GM10248 (cell line): ENCODE data around the gene MGAT5B.

Experiments
- CTCF ChIA-PET: fragments of 300-600 bp; sonication (Branson Sonifier 250); formaldehyde crosslinking; extraction: SDS; loops from one replicate; lab custom pipeline; 2021; ENCODE audit warnings: antibody characterized with exemption; lab: Yijun Ruan, JAX
- POLR2A ChIA-PET: fragments of 350-650 bp; sonication (Branson Sonifier 250); formaldehyde crosslinking; extraction: SDS; loops from one replicate; lab custom pipeline; 2020; ENCODE audit warnings: antibody characterized with exemption; lab: Yijun Ruan, JAX
- DNase-seq: peaks from one replicate; pipeline ENCODE4 v3.0.0; 2012; ENCODE audit errors: extremely low spot score
- TF ChIP-seq, protein P1 (sequence below): IDR thresholded peaks from 2 replicates; pipeline ENCODE4 v1.5.1; 2012; ENCODE audit warnings: mild to moderate bottlenecking, low read depth; ENCODE audit errors: extremely low read depth, missing control alignments, control extremely low read depth

The MGAT5B gene

DNA sequence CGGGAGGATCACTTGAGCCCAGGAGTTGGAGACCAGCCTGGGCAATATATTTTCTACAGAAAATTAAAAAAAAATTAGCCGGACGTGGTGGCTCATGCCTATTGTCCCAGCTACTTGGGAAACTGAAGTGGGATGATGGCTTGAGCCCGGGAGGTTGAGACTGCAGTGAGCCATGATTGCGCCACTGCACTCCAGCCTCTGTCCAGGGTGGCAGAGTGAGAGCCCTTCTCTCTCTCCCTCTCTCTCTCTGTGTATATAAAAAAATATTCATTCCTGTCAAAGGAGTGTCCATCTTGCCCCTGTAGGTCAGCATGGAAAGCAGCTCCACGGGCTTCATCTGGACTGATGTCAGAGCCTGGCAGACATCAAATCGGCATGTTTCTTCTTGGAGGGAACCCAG lies 31.2 kb downstream of the MGAT5B start:
- POLR2A ChIA-PET: no interaction called here
- CTCF ChIA-PET: interaction anchor here (1.2 kb wide), 1 partner anchor 32 kb away, joined by 4 read pairs; no protein-coding TSS in a partner anchor
- TF ChIP-seq, protein P1, sequence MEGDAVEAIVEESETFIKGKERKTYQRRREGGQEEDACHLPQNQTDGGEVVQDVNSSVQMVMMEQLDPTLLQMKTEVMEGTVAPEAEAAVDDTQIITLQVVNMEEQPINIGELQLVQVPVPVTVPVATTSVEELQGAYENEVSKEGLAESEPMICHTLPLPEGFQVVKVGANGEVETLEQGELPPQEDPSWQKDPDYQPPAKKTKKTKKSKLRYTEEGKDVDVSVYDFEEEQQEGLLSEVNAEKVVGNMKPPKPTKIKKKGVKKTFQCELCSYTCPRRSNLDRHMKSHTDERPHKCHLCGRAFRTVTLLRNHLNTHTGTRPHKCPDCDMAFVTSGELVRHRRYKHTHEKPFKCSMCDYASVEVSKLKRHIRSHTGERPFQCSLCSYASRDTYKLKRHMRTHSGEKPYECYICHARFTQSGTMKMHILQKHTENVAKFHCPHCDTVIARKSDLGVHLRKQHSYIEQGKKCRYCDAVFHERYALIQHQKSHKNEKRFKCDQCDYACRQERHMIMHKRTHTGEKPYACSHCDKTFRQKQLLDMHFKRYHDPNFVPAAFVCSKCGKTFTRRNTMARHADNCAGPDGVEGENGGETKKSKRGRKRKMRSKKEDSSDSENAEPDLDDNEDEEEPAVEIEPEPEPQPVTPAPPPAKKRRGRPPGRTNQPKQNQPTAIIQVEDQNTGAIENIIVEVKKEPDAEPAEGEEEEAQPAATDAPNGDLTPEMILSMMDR: no peak
- no peak for DNase-seq

DNA sequence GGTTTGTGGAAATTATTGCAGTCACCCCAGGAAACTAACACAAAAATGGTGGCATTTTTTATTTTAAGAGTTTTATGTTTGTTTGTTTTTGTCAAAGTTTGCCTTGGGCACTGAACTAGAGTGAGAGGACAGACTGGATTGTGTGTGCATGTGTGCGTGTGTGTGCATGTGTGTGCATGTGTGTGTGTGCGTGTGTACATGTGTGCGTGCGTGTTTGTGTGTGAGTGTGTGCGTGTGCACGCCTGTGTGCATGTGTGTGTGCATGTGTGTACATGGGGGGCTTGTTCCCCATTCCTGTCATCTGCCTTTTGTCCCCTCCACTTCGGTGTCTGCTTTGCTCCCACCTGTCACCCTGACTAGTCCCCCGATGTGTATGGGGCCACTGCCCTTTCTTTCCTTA lies 32.5 kb downstream of the MGAT5B start:
- DNase-seq: no peak
- POLR2A ChIA-PET: no interaction called here
- CTCF ChIA-PET: no interaction called here
- TF ChIP-seq, protein P1: no peak

- ChIA-PET CTCF (no interaction called here), POLR2A (no interaction called here)
- TF ChIP-seq, protein P1: no peak
- DNase-seq: no peak
These were observed 33.5 kb downstream of the MGAT5B start for GRCh38 chr17:76901542-76902197.

DNA sequence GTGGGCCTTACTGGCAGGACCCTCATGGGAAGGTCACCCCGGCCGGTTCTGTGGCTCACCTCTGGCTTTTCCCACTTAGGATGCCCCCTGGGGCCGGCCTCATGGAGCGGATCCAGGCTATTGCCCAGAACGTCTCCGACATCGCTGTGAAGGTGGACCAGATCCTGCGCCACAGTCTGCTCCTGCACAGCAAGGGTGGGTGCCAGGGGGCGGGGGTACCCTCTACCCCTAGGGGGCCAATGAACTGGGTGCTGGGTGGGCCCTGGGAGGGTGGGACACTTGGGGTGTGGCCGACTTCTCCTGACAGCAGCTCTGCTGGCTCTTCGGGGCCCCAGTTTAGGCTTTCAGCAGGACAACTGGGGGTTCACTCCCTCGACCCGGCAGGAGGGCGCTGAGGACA lies 34.3 kb downstream of the MGAT5B start:
- ChIA-PET POLR2A (no interaction called here), CTCF (no interaction called here)
- TF ChIP-seq, protein P1: no peak
- DNase-seq: no peak

DNA sequence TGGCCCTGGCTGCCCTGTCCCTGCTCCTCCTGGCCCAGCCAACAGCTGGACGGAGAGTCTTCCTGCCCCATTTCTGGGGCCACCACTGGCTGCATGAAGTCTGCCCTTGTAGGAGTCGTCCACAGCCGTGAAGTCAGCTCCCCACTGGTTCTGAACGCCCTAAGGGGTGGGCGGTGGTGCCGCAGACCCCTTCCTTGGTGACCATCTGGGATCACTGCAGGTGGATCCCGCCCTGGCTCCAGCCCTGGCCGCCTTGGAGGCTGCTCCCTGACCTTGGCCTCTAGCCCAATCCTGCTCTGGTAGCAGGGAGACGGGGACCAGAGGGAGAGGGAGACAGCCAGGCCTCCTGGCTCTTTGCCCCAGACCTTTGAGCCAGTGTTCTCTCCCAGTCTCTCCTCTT lies 35.4 kb downstream of the MGAT5B start:
- no peak for DNase-seq
- POLR2A ChIA-PET: no interaction called here
- CTCF ChIA-PET: no interaction called here
- TF ChIP-seq, protein P1: no peak

- ChIA-PET POLR2A (no interaction called here), CTCF (interaction anchor here (1.4 kb wide), 1 partner anchor 9 kb away, joined by 3 read pairs; no protein-coding TSS in a partner anchor)
- TF ChIP-seq, protein P1: no peak
- DNase-seq: no peak
These were observed 35.9 kb downstream of the MGAT5B start for GRCh38 chr17:76904116-76904515.
